Measurements from ENCODE around the gene CFAP20DC.

CFAP20DC gene

DNA sequence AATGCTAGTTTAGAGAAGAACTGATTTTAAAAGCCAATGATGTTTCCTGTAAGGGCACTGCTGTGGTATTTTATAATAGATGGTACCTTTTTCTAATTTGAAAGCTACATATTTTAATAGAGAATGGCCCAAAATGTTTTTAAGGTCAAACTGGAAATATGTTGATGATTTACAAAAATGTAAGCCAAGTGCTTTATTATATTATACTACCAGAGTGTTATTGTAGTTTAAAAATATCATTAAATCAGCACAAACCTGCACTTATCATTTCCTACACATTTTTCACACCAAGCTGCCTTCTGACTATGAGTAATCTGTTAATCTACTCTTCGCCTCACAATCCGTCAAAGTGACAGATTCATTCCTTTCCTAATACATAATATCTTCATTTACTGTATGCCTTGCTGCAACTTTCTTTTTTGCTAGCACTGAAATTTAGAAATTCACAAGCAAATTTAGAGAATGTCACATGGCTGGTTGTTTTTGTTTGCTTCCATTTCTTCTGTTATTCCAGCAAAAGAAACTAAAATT lies 256.8 kb downstream of the CFAP20DC start:
- no peak for TF ChIP-seq POU2F2 (IDR thresholded peaks at IDR 0.05; ENCODE audit: low read depth, low read length)
- TF ChIP-seq POLR2A (IDR thresholded peaks at IDR 0.05; ENCODE audit: low read depth, low read length), result no peak
- TF ChIP-seq POLR2AphosphoS5 (IDR thresholded peaks at IDR 0.05; ENCODE audit: low read depth, low read length), result no peak
- TF ChIP-seq TAF1 (IDR thresholded peaks at IDR 0.05; ENCODE audit: low read depth, low read length), result no peak
- TF ChIP-seq SPI1 (IDR thresholded peaks at IDR 0.05; ENCODE audit: low read depth, low read length), result no peak
- FAIRE-seq (no peak), DNase-seq (ENCODE audit: insufficient read length, low spot score) (no peak)

DNA sequence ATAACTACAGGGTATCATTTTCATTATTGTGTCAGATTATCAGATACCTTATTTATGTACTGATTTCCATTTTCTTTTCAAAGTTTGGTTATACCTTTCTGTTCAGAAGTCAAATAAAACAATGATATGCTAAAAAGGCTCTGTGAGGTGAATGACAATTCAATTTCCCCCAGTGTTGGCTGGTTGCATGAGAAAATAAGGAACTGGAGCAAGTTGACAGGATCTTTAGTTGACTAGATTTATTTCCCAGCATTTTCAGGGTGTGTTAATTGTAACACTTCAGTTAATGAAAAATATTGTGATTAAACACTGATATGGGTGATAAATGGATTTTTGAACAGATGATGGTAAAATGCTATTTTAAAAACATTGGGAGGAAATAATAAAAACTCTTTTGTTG lies 260.4 kb downstream of the CFAP20DC start:
- DNase-seq (ENCODE audit: insufficient read length, low spot score) (no peak), FAIRE-seq (no peak)
- TF ChIP-seq SPI1 (IDR thresholded peaks at IDR 0.05; ENCODE audit: low read depth, low read length), result no peak
- no peak for TF ChIP-seq POU2F2 (IDR thresholded peaks at IDR 0.05; ENCODE audit: low read depth, low read length)
- TF ChIP-seq POLR2A (IDR thresholded peaks at IDR 0.05; ENCODE audit: low read depth, low read length), result no peak
- TF ChIP-seq POLR2AphosphoS5 (IDR thresholded peaks at IDR 0.05; ENCODE audit: low read depth, low read length), result no peak
- TF ChIP-seq TAF1 (IDR thresholded peaks at IDR 0.05; ENCODE audit: low read depth, low read length), result no peak
- TF ChIP-seq PAX5 (IDR thresholded peaks at IDR 0.05; ENCODE audit: insufficient read depth, low read length, severe bottlenecking), result no peak

DNA sequence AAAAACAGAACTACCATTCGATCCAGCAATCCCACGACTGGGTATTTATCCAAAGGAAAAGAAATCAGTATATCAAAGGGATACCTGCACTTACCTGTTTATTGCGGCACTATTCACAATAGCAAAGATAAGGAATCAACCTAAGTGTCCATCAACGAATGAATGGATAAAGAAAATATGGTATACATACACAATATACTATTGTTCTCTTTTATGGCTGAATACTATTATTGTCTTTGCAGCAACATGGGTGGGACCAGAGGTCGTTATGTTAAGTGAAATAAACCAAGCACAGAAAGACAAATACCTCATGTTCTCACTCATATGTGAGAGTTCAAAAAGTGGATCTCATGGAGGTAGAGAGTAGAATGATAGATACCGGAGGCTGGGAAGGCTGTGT lies 264.9 kb downstream of the CFAP20DC start:
- DNase-seq (ENCODE audit: insufficient read length, low spot score) (no peak), FAIRE-seq (no peak)
- TF ChIP-seq POU2F2 (IDR thresholded peaks at IDR 0.05; ENCODE audit: low read depth, low read length) (no peak), PAX5 (IDR thresholded peaks at IDR 0.05; ENCODE audit: insufficient read depth, low read length, severe bottlenecking) (no peak), TAF1 (IDR thresholded peaks at IDR 0.05; ENCODE audit: low read depth, low read length) (no peak), POLR2AphosphoS5 (IDR thresholded peaks at IDR 0.05; ENCODE audit: low read depth, low read length) (no peak), POLR2A (IDR thresholded peaks at IDR 0.05; ENCODE audit: low read depth, low read length) (no peak), SPI1 (IDR thresholded peaks at IDR 0.05; ENCODE audit: low read depth, low read length) (no peak)

DNA sequence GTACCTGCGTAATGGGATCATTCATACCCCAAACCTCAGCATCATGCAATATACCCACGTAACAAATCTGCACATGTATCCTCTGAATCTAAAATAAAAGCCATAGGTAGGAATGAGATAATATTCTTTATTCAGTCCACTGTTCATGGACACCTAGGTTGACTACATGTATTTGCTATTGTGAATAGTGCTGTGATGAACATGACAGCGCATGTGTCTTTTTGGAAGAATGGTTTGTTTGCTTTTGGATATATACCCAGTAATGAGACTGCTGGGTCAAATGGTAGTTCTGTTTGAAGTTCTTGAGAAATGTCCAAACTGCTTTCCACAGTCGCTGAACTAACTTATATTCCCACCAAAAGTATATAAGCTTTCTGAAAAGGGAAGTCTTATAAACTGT lies 265.4 kb downstream of the CFAP20DC start:
- no peak for TF ChIP-seq POLR2AphosphoS5 (IDR thresholded peaks at IDR 0.05; ENCODE audit: low read depth, low read length)
- TF ChIP-seq POU2F2 (IDR thresholded peaks at IDR 0.05; ENCODE audit: low read depth, low read length), result no peak
- TF ChIP-seq SPI1 (IDR thresholded peaks at IDR 0.05; ENCODE audit: low read depth, low read length), result no peak
- TF ChIP-seq TAF1 (IDR thresholded peaks at IDR 0.05; ENCODE audit: low read depth, low read length), result no peak
- no peak for TF ChIP-seq POLR2A (IDR thresholded peaks at IDR 0.05; ENCODE audit: low read depth, low read length)
- no peak for FAIRE-seq
- DNase-seq (ENCODE audit: insufficient read length, low spot score), result no peak

DNA sequence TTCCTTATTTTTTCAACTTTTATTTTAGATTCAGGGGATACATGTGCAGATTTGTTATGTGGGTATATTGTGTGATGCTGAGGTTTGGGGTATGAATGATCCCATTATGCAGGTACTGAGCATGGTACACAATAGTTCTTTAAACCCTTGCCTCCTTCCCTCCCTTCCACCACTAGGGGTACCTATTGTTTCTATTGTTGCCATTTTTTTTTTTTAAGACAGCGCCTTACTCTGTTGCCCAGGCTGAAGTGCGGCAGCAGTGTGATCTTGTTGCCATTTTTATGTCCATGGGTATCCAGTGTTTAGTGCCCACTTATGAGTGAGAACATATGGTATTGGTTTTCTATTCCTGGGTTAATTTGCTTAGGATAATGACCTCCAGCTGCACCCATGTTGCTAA lies 266.0 kb downstream of the CFAP20DC start:
- no peak for TF ChIP-seq POLR2A (IDR thresholded peaks at IDR 0.05; ENCODE audit: low read depth, low read length)
- TF ChIP-seq SPI1 (IDR thresholded peaks at IDR 0.05; ENCODE audit: low read depth, low read length), result no peak
- no peak for TF ChIP-seq PAX5 (IDR thresholded peaks at IDR 0.05; ENCODE audit: insufficient read depth, low read length, severe bottlenecking)
- no peak for TF ChIP-seq POLR2AphosphoS5 (IDR thresholded peaks at IDR 0.05; ENCODE audit: low read depth, low read length)
- no peak for TF ChIP-seq POU2F2 (IDR thresholded peaks at IDR 0.05; ENCODE audit: low read depth, low read length)
- TF ChIP-seq TAF1 (IDR thresholded peaks at IDR 0.05; ENCODE audit: low read depth, low read length), result no peak
- no peak for FAIRE-seq
- DNase-seq (ENCODE audit: insufficient read length, low spot score), result no peak

DNA sequence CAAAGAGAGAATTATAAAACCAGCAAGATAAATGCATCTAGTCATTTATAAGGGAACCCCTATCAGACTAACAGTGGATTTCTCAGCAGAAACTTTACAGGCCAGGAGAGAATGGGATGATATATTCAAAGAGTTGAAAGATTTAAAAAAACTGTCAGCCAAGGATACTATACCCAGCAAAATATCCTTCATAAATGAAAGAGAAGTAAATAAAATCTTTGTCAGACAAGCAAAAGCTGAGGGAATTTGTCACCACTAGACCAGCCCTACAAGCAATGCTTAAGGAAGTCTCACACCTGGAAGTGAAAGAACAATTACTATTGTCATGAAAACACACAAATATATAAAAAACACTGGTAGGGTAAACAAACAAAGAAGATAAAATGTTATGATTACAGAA lies 269.9 kb downstream of the CFAP20DC start:
- DNase-seq (ENCODE audit: insufficient read length, low spot score), result no peak
- FAIRE-seq, result no peak
- TF ChIP-seq POU2F2 (IDR thresholded peaks at IDR 0.05; ENCODE audit: low read depth, low read length), result no peak
- no peak for TF ChIP-seq TAF1 (IDR thresholded peaks at IDR 0.05; ENCODE audit: low read depth, low read length)
- no peak for TF ChIP-seq SPI1 (IDR thresholded peaks at IDR 0.05; ENCODE audit: low read depth, low read length)
- no peak for TF ChIP-seq POLR2AphosphoS5 (IDR thresholded peaks at IDR 0.05; ENCODE audit: low read depth, low read length)
- TF ChIP-seq PAX5 (IDR thresholded peaks at IDR 0.05; ENCODE audit: insufficient read depth, low read length, severe bottlenecking), result no peak
- TF ChIP-seq POLR2A (IDR thresholded peaks at IDR 0.05; ENCODE audit: low read depth, low read length), result no peak

DNA sequence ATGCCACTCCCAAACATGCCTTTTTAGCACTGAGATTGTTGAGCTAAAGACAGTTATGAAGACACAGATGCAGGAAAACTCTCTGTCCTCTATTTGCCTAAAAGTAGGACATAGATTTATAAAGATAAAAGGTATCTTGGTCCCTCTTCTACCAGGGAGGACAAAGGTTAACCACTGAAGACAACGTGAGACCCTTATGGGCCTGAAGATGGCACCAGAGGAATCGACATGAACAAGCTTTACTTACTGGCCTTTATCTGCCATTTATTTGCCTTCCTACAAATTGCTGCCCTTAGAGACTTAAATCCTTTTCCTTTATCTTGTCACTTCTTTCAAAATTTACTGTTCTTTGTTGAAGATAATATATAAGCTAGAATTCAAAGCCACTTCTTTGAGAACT lies 273.6 kb downstream of the CFAP20DC start:
- TF ChIP-seq POLR2AphosphoS5 (IDR thresholded peaks at IDR 0.05; ENCODE audit: low read depth, low read length) (no peak), PAX5 (IDR thresholded peaks at IDR 0.05; ENCODE audit: insufficient read depth, low read length, severe bottlenecking) (no peak), POU2F2 (IDR thresholded peaks at IDR 0.05; ENCODE audit: low read depth, low read length) (no peak), SPI1 (IDR thresholded peaks at IDR 0.05; ENCODE audit: low read depth, low read length) (no peak), POLR2A (IDR thresholded peaks at IDR 0.05; ENCODE audit: low read depth, low read length) (no peak), TAF1 (IDR thresholded peaks at IDR 0.05; ENCODE audit: low read depth, low read length) (no peak)
- no peak for FAIRE-seq
- no peak for DNase-seq (ENCODE audit: insufficient read length, low spot score)

DNA sequence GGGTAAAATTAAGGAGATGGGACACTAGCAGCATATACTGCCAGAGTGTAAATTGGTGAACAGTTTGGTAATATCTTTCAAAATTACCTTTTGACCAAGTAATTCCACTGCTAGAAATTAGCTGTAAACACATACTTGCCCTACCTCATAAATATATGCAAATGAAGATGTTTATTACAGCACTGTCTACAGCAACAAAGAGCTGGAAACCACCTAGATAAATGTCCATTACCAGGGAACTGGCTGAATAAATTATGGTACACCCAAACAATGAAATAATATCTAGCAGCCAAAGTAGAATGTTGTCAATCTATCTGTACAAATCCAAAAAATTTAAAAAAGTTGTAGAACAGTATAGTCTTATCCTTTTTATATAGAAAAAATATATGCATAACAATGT lies 277.4 kb downstream of the CFAP20DC start:
- DNase-seq (ENCODE audit: insufficient read length, low spot score), result no peak
- TF ChIP-seq SPI1 (IDR thresholded peaks at IDR 0.05; ENCODE audit: low read depth, low read length) (no peak), TAF1 (IDR thresholded peaks at IDR 0.05; ENCODE audit: low read depth, low read length) (no peak), PAX5 (IDR thresholded peaks at IDR 0.05; ENCODE audit: insufficient read depth, low read length, severe bottlenecking) (no peak), POLR2AphosphoS5 (IDR thresholded peaks at IDR 0.05; ENCODE audit: low read depth, low read length) (no peak), POU2F2 (IDR thresholded peaks at IDR 0.05; ENCODE audit: low read depth, low read length) (no peak), POLR2A (IDR thresholded peaks at IDR 0.05; ENCODE audit: low read depth, low read length) (no peak)
- no peak for FAIRE-seq

DNA sequence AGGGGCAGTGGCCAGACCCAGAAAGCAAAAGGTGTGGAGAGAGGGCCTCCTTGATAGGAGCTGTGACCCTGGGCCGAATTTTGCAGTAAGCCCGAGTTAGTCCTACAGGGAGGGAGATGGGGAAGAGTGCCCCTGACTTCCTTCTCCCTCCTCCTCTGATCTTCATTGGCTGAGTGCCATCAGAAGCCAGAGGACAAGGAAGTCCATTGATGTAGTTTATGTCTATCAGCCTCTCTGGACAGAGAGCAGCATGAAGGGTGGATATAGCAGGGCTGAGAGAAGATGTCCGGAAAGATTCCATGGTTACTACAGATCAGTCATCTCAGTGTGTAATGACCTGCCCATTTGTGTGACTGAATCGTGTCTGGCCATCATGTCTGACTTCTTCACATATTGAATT lies 280.8 kb downstream of the CFAP20DC start:
- TF ChIP-seq POU2F2 (IDR thresholded peaks at IDR 0.05; ENCODE audit: low read depth, low read length) (no peak), PAX5 (IDR thresholded peaks at IDR 0.05; ENCODE audit: insufficient read depth, low read length, severe bottlenecking) (no peak), TAF1 (IDR thresholded peaks at IDR 0.05; ENCODE audit: low read depth, low read length) (no peak), SPI1 (IDR thresholded peaks at IDR 0.05; ENCODE audit: low read depth, low read length) (no peak), POLR2AphosphoS5 (IDR thresholded peaks at IDR 0.05; ENCODE audit: low read depth, low read length) (no peak)
- DNase-seq (ENCODE audit: insufficient read length, low spot score) (no peak), FAIRE-seq (no peak)
